ENCODE results near the gene SLTM.
"Not testable (repeated sequence)": the region's sequence is repeated elsewhere in the genome, so short reads cannot be mapped to it uniquely, and the experiment has no call there.

SLTM gene

DNA sequence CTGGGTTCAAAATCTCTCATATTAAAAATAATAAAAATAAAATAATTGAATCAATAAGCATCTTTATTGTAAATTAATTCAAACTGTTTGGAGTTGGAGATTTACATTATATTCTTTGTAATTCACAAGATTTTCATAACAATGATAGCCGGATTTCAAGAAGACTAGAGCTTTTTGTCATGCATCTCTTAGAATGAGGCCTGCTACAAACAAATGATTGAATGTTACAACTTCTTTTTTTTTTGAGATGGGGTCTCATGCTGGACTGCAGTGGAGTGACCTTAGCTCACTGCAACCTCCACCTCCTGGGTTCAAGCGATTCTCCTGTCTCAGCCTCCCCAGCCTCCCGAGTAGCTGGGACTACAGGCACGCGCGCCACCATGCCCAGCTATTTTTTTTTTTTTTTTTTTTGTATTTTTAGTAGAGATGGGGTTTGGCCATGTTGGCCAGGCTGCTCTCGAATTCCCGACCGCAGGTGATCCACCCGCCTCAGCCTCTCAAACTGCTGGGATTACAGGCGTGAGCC lies 3.5 kb downstream of the SLTM start:
- DNase-seq = no peak

GRCh38 chr15:58926823-58927222 lies 6.7 kb downstream of the SLTM start:
- no peak for DNase-seq

- no peak for DNase-seq
These were observed 9.2 kb downstream of the SLTM start for GRCh38 chr15:58924327-58924726.

DNA sequence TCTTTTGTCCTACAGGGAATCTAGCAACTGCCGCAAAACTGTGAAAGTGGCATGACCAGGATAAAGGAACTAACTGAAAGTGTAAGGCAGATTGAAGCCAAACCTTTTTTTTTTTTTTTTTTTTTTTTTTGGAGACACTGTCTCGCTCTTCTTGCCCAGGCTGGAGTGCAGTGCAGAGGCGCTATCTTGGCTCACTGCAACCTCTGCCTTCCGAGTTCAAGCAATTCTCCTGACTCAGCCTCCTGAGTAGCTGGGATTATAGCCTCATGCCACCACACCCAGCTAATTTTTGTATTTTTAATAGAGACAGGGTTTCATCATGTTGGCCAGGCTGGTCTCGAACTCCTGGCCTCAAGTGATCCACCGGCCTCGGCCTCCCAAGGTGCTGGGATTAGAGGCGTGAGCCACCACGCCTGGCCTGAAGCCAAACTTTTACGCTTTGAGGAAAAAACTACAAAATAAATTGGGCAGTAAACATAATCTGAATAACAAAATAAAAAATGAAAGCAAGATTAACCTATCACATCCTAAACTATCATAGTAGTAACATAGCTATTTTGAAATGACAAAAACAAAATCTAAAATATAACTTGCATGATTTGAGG lies 9.7 kb downstream of the SLTM start:
- no peak for DNase-seq

- DNase-seq = no peak
These were observed 10.2 kb downstream of the SLTM start for GRCh38 chr15:58923284-58923683.

DNA sequence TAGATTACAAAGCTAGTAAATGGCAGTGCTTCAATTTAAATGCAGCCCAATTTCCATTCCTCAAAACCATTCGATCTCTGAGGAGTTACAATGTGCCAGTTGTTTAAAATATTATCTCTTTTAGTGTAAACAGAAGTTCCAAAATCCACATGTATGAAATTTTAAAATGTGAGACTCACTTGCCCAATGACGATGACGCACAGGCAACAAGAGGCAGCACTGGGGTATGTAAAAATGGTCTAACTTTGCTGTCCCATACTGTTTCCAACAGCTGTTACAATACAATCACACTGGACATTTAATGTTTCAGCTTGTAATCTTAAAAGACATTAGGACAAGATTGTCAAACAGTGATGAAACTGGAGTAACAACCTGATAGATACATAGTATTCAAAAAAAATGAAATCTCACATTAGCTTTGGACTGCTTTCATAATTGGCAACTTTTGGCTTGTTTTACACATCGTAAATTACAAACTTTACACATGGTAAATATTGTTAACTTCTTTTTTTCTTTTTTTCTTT lies 12.2 kb downstream of the SLTM start:
- DNase-seq = no peak

GRCh38 chr15:58920447-58920846 lies 13.0 kb downstream of the SLTM start:
- DNase-seq = not testable (repeated sequence)

- DNase-seq = no peak
These were observed 14.2 kb downstream of the SLTM start for GRCh38 chr15:58919232-58919631.

- DNase-seq = no peak
These were observed 15.2 kb downstream of the SLTM start for GRCh38 chr15:58918239-58918638.

DNA sequence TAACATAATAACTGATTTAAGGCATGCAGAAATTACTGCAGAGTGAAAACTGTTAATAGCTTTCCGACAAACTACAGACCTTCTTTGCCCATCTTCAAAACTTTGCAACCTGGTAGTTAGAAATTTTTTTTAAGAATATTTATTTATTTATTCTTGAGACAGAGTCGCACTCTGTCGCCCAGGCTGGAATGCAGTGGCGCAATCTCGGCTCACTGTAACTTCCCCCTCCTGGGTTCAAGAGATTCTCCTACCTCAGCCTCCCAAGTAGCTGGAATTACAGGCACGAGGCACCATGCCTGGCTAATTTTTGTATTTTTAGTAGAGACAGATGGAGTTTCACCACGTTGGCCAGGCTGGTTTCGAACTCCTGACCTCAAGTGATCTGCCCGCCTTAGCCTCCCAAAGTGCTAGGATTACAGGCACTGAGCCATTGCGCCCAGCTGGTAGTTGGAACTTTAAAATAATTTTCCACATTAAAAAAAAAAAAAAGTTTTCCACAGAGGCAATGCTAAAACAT lies 15.8 kb downstream of the SLTM start:
- not testable (repeated sequence) for DNase-seq

DNA sequence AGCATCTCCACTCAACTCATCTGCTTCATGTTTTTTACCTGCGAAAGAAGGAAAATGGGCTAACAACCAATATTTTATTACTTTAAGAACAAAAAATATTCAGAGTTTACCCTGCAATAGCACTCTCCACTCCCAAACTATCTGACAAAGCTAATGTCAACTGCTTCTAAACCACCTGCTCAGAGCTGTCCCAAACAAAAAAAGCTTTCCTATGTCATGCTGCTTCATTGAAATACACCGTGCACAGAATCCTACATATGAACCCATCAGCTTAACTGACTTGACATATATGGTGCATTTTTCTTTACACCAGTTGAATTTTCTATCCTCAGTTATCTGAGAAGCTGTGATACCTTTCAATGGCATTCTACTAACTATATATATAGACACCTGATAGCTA lies 16.5 kb downstream of the SLTM start:
- no peak for DNase-seq

- DNase-seq = no peak
These were observed 23.0 kb downstream of the SLTM start for GRCh38 chr15:58910456-58910855.

DNA sequence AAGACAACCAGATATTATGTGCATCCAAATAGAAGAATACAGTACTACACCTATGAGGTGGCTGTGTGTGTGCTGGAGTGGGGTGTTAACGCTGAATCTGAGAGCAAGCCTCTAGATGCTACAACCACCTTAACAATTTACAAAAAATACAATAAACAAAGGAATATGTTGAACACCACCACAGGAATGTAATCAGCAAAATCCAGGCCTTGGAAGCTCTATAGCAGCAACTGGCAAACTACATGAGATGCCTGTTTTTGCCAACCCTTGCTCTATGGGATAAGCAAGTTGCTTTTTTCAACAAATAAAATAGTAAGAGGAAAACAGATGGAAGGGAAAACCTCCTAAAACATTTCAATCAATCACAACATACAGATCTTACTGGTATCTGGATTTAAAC lies 23.9 kb downstream of the SLTM start:
- no peak for DNase-seq

GRCh38 chr15:58908550-58909309 lies 24.7 kb downstream of the SLTM start:
- no peak for DNase-seq

- DNase-seq = no peak
These were observed 32.8 kb downstream of the SLTM start for GRCh38 chr15:58900631-58901030.

DNA sequence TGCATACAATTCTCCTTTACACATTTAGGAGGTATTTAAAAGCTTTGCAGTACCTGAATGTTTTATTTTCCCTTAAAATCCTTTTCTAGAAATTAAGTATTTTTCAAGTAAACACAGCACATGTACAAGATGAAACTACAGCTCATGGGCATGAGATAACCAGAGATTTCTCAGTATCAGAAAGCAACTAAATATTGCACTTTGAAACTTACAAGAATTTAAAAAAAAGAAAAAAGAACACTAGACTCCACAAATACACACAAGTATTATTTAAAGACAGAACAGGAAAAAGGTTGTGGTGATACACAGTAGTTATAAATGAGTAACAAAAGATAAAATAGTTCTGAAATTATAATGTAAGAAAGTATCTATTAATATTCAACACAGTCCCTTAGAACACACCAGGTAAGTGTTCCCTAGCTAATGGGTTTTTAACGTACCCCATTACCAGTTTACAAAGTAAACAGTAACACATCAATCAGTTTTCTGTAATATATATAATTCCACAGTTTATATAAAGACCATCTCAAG lies 35.3 kb downstream of the SLTM start:
- DNase-seq = no peak

GRCh38 chr15:58889363-58889762 lies 44.1 kb downstream of the SLTM start:
- DNase-seq = peak in 1 of 51 donors; percentile 3

DNA sequence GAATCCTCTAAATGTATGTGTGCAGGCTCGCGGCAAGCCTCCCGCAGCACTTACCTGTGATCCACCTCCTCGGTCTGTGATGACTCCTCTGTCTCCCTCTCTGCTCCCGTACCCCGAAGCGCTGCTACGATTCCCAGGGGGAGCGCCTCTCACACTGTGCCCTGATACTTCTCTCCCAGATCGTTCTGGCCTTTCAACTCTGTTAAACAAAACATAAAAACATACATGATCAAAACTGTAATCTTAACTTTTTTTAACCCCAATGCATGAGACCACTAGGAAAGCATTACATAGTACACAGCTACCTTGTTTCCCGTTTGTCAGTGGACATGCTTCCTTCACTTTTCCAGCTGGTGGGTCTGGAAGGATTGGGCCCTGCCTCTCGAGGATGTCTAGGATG lies 46.6 kb downstream of the SLTM start:
- no peak for DNase-seq

- DNase-seq = not testable (repeated sequence)
These were observed 49.6 kb downstream of the SLTM start for GRCh38 chr15:58883926-58884325.

DNA sequence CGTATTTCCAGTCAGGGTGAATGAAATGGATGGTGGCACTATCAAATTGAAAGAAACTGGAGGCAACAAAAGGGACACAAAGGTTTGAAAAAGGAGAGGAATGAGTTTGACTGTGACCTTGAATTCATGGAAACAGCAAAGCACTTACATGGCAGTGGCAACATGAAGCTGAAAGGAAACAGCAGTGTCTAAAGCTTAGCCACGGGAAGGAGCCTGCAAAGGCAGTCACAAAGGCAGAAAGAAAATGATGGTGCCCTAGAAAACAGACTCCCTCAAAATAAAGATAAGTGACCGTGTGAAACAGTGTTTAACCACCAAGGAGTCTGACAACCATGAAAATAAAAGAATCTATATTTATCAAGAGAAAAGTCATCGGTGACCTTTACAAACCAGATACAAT lies 51.2 kb downstream of the SLTM start:
- DNase-seq = no peak

GRCh38 chr15:58880320-58880719 lies 53.2 kb downstream of the SLTM start:
- no peak for DNase-seq
